ENCODE data around the gene NACA2.

NACA2 gene

GRCh38 chr17:61591018-61591417 lies at the start of gene NACA2:
NACA2 (minus strand) TSS chr17:61591219; CDS start chr17:61591180, 39 bp downstream.
- no peak for DNase-seq (ENCODE audit: extremely low read depth, low read depth)
- TF ChIP-seq CTCF (IDR thresholded peaks at IDR 0.05; ENCODE audit: low read depth, low read length) = no peak

GRCh38 chr17:61639818-61640217 lies 48.8 kb upstream of the NACA2 start:
- no peak for TF ChIP-seq CTCF (IDR thresholded peaks at IDR 0.05; ENCODE audit: low read depth, low read length)
- DNase-seq (ENCODE audit: extremely low read depth, low read depth) = no peak

GRCh38 chr17:61638087-61638486 lies 47.1 kb upstream of the NACA2 start:
- TF ChIP-seq CTCF (IDR thresholded peaks at IDR 0.05; ENCODE audit: low read depth, low read length) = no peak
- DNase-seq (ENCODE audit: extremely low read depth, low read depth) = no peak

GRCh38 chr17:61635913-61636432 lies 45.0 kb upstream of the NACA2 start:
- peak; percentile 82 for TF ChIP-seq CTCF (IDR thresholded peaks at IDR 0.05; ENCODE audit: low read depth, low read length)
- DNase-seq (ENCODE audit: extremely low read depth, low read depth) = no peak

- DNase-seq (ENCODE audit: extremely low read depth, low read depth) = no peak
- no peak for TF ChIP-seq CTCF (IDR thresholded peaks at IDR 0.05; ENCODE audit: low read depth, low read length)
Observed at GRCh38 chr17:61634942-61635538, 44.0 kb upstream of the NACA2 start.

- no peak for TF ChIP-seq CTCF (IDR thresholded peaks at IDR 0.05; ENCODE audit: low read depth, low read length)
- DNase-seq (ENCODE audit: extremely low read depth, low read depth) = no peak
Observed at GRCh38 chr17:61634011-61634539, 43.1 kb upstream of the NACA2 start.

GRCh38 chr17:61632826-61633225 lies 41.8 kb upstream of the NACA2 start:
- DNase-seq (ENCODE audit: extremely low read depth, low read depth) = no peak
- TF ChIP-seq CTCF (IDR thresholded peaks at IDR 0.05; ENCODE audit: low read depth, low read length) = no peak

Data from AG09319 (cell line).